GM18519 (cell line): Measurements from ENCODE around the gene NXN.
"Not testable (repeated sequence)": the region's sequence is repeated elsewhere in the genome, so short reads cannot be mapped to it uniquely, and the experiment has no call there.

ENCODE experiments used
- ATAC-seq: cut with Tn5 transposase; IDR thresholded peaks from one replicate; pipeline ENCODE4 v1.9.1; 2021; ENCODE audit warnings: mild to moderate bottlenecking, moderate library complexity; ENCODE audit not compliant: unreplicated experiment, low FRiP score

The NXN gene

DNA sequence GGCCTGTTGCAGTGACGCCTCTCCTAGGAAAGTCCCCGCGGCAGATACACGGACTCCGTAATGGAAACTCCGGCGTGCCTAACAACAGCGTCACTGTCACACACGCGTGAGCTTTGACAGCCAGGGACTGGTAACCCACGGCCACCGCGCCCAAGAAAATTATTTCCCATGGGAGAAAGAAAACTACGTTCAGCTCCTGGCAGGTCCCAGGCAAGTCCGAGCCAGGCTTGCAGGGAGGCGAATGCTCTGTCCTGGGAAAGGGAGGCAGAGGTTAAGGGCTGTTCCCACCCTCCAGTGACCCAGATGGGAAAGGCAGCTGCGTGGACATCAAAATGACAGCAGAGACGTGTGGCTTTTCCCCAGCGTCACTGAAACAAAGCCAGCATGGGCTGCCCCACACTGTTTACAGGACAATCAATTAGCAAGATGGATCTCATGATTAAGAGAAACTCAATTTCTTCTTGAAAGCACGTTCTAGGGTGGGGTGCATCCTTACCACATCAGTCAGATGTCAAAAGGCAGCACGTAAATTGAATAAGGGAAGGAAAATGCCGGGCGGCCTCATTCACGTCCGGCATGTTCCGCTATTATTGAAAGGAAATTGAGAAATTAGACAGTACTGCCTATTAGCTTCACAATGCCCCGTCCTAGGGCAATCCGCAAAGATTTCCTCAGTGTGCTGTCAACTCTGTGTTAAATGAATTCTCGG lies 82.5 kb downstream of the NXN start:
- no peak for ATAC-seq

GRCh38 chr17:896454-896853 lies 83.1 kb downstream of the NXN start:
- no peak for ATAC-seq

DNA sequence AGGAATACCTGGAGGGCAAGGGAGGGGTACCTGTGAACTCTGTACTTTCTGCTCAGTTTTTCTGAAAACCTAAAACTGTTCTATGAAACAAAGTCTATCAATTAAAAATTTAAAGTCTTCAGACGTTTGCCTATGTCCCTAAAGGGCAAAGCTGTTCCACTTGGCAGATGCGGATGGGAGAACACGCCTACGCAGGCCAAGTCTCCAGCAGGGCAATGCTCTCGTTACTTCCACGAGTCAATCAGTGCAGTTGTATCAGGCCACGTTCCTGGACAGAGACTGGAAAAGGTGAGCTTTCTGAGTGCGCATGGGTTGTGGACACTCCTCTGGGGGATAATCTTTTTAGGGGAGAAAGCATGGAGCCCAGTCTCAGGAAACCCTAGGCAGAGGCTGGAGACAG lies 86.6 kb downstream of the NXN start:
- ATAC-seq, result no peak

DNA sequence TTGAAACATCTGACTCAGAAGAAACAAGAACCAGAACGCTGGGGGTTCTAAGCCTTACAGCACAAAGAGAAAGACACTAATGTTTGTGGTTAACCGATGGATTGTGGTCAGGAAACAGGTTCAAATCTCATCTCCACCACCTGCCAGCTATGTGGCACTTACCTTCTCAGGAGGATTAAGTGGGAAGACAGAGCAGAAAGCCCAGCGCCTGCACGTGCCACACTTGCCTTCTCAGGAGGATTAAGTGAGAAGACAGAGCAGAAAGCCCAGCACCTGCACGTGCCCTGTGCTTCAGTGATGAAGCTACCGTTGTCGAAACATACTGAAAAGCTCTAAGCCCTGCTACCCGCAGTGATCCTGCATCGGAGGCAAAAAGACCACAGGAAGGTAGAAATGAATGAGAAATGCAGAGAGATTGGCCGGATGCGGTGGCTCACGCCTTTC lies 90.6 kb downstream of the NXN start:
- ATAC-seq, result no peak

- ATAC-seq, result no peak
These were observed 91.9 kb downstream of the NXN start for GRCh38 chr17:887551-888209.

DNA sequence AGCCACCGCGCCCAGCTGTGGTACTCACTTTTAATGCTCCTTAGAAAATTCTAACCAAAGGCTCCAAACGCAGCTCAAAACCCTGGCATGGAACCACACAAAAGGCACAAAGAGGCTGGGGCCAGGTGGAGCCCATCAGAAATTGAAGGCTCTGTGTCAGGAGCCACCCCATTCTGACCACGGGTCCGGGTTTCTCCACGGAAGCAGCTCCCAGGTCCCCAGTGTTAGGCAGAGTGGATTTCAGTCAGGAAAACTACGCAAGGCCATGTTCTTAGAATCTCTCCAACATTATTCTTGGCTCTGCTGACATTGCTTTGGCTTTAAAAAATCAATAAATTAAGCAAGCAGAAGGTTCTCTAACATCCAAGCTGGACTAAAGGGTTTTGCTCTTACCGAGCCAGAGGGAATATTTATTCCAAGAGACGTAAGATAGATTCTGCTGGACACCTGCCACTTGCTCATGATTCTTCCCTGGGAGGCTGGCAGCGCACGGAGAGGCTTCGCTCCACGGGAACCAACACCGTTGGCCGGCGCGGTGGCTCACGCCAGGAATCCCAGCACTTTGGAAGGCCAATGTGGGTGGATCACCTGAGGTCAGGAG lies 93.5 kb downstream of the NXN start:
- ATAC-seq, result no peak

DNA sequence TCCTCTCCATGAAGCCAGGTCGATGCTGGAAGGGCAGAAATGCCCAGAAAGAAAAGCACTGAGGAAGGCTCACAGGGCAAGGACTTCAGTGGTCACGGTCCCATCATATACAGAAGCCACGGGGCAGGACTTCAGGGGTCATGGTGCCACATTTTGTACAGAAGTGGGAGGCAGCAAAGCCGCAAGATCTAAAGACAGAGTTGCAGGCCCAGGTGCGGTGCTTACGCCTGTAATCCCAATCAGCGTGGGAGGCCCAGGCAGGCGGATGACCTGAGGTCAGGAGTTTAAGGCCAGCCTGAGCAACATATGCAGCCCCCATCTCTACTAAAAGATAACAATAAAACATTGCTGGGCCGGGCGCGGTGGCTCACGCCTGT lies 96.0 kb downstream of the NXN start:
- ATAC-seq, result no peak

DNA sequence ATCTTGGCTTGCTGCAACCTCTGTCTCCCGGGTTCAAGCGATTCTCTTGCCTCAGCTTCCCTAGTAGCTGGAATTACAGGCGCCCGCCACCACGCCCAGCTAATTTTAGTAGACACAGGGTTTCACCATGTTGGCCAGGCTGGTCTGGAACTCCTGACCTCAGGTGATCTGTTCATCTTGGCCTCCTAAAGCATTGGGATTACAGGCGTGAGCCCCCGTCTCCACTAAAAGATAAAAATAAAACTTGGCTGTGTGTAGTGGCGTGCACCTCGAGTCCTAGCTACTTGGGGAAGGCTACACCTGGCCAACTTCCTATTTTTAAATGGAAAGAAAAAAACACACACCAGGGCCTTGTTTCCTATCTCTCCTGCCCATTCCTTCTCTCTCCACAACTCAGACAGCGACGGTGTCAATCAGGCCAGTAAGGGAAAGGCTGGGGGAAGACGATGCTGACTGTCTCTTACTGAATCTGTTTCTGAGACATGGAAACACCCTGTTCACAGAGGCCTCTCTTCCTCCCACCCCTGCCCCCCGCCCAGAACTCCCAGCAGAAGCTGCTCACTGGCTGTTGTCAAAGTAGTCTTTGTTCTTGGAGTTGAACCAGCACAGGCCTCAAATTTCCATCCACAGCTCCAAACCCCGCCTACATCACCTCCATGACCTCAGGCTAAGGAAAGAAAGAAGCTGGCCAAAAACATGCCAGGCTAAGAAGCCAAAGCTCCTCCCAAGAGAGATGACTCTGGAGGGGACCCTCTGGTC lies 96.6 kb downstream of the NXN start:
- no peak for ATAC-seq

DNA sequence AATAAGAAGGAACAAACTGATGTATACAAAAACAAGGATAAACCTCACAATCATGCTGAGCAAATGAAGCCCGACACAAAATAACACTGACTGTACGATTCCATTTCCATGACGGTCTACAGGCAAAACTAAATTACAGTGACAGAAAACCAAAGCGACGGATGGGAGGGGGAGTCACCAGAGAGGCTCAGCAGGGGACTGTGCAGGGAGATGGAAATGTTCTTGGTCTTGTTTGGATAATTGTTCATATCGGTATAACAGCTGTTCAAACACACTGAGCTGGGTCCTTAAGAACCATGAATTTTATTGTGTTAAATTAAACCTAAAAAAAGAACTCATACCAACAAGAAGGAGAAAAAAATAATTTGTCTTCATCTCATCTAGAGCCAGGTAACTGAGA lies 97.8 kb downstream of the NXN start:
- ATAC-seq, result no peak

GRCh38 chr17:880443-881269 lies 98.9 kb downstream of the NXN start:
- no peak for ATAC-seq

- no peak for ATAC-seq
These were observed 99.8 kb downstream of the NXN start for GRCh38 chr17:879546-880442.

GRCh38 chr17:877630-878029 lies 101.9 kb downstream of the NXN start:
- no peak for ATAC-seq

DNA sequence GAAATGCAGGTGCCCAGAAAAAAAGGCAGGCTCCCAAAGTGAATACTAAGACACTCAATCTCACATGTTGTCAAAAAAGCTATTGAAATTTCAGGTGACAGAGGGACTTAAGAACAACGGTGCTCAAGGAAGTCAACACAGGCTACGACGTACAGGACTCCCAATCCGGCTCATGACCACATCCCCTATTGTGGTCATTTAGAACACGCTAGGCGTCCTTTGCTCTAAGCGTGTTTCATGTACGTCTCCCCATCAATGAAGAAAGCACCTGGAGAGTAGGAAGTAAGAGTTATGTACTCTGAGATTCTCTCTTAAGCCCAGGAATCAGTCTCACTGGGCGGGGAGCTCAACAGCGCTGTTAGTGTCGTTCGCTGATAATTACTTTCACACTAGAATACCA lies 103.3 kb downstream of the NXN start:
- ATAC-seq, result no peak

GRCh38 chr17:874590-874989 lies 105.0 kb downstream of the NXN start:
- not testable (repeated sequence) for ATAC-seq

DNA sequence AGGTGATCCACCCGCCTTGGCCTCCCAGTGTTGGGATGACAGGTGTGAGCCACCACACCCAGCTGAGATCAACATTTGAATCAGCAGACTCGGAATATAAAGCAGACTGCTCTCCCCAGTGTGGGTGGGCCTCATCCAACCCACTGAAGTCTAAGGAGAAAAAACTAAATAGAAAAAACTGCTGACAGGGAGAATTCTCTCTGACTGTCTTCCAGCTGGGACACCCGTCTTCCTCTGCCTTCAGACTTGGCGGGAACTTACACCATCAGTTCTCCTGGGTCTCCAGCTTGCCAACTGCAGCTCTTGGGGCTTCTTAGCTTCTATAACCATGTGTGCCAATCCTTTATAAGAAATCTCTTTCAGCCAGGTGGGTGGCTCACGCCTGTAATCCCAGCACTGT lies 106.7 kb downstream of the NXN start:
- no peak for ATAC-seq

DNA sequence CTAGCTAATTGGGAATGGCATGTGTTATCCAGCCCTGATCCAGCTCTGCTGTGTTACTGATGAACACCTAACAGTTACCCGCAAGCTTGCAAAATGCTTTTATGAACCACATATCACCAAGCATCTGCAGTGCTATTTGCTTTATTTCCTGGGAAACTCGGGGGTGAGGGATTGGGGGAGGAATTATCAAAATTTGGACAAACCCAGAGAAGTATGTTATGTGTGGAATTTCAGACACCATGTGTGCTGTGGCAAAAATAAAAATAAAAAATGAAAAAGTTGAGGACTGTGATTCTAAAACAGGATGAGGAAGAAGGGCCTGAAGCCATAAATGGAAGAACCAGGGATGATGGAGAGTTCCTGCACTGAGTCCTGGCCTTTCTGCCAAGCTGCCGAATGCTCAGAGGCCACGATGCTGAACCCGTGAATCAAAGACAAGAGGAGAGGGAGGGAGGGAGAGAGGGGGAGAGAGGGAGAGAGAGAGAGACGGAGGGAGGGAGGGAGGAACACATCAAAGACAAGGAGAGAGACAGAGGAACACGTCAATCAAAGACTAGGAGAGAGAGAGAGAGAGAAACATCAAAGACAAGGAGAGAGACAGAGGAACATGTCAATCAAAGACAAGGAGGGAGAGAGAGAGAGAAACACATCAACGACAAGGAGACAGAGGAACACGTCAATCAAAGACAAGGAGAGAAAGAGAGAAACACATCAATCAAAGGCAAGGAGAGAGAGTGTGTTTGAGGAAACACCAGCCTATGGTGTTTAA lies 107.6 kb downstream of the NXN start:
- ATAC-seq, result no peak

GRCh38 chr17:869567-870525 lies 109.7 kb downstream of the NXN start:
- no peak for ATAC-seq

DNA sequence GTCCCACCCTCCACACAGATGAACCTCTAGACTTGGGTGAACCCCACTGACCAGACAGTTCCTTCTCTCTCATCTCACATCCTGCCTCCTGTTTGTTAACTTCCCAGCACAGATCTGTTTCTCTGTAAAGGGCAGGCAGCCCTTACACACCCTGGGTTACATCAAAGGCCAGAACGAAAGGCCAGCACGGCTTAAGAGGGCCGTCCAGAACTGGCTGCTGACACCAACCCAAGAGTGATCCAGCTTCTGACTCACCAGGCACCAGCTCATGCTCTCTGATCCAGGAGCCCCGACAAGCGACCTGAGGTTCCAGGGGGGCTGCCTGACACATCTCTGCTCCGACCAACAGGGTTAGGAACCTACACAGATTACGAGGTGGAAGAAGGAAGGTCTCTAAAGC lies 110.5 kb downstream of the NXN start:
- no peak for ATAC-seq
